ENCODE measurements around the gene ARGLU1. TPM values are rescaled to one million over a fixed set of nuclear protein-coding genes. Genes with fewer than 3 reads are reported as not detected.

The ARGLU1 gene
- total RNA-seq, 1 experiment from 2014 or later, result 115 TPM

DNA sequence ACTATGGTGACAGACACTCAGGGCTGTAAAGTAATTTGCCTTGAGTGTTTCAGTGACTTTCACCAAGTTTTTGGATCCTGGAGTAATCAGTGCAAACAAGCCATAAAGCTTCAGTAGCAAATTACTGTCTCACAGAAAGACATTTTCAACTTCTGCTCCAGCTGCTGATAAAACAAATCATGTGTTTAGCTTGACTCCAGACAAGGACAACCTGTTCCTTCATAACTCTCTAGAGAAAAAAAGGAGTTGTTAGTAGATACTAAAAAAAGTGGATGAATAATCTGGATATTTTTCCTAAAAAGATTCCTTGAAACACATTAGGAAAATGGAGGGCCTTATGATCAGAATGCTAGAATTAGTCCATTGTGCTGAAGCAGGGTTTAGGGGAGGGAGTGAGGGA lies 9.4 kb downstream of the ARGLU1 start:
- H3K27ac Mint-ChIP-seq, result peak overlapping the region; percentile 75
- no peak for TF ChIP-seq ZNF317 (CRISPR knock-in tag; IDR thresholded peaks at IDR 0.05; ENCODE audit: borderline replicate concordance, low read depth)
- TF ChIP-seq, protein P1, sequence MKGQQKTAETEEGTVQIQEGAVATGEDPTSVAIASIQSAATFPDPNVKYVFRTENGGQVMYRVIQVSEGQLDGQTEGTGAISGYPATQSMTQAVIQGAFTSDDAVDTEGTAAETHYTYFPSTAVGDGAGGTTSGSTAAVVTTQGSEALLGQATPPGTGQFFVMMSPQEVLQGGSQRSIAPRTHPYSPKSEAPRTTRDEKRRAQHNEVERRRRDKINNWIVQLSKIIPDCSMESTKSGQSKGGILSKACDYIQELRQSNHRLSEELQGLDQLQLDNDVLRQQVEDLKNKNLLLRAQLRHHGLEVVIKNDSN (CRISPR knock-in tag; IDR thresholded peaks at IDR 0.05), result no peak
- TF ChIP-seq IRF2 (CRISPR knock-in tag; IDR thresholded peaks at IDR 0.05; ENCODE audit: borderline replicate concordance, low read depth), result no peak
- TF ChIP-seq, protein P2, sequence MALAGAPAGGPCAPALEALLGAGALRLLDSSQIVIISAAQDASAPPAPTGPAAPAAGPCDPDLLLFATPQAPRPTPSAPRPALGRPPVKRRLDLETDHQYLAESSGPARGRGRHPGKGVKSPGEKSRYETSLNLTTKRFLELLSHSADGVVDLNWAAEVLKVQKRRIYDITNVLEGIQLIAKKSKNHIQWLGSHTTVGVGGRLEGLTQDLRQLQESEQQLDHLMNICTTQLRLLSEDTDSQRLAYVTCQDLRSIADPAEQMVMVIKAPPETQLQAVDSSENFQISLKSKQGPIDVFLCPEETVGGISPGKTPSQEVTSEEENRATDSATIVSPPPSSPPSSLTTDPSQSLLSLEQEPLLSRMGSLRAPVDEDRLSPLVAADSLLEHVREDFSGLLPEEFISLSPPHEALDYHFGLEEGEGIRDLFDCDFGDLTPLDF (CRISPR knock-in tag; IDR thresholded peaks at IDR 0.05), result no peak
- no peak for TF ChIP-seq FOXJ3 (CRISPR knock-in tag; IDR thresholded peaks at IDR 0.05; ENCODE audit: borderline replicate concordance)
- no peak for TF ChIP-seq ZMAT4 (CRISPR knock-in tag; IDR thresholded peaks at IDR 0.05)
- TF ChIP-seq GTF2I (CRISPR knock-in tag; conservative IDR thresholded peaks at IDR 0.05), result no peak
- no peak for TF ChIP-seq MAX (CRISPR knock-in tag; IDR thresholded peaks at IDR 0.05)
- no peak for TF ChIP-seq PRDM15 (CRISPR knock-in tag; IDR thresholded peaks at IDR 0.05)
- TF ChIP-seq ZNF138 (CRISPR knock-in tag; conservative IDR thresholded peaks at IDR 0.05), result no peak
- TF ChIP-seq, protein P3, sequence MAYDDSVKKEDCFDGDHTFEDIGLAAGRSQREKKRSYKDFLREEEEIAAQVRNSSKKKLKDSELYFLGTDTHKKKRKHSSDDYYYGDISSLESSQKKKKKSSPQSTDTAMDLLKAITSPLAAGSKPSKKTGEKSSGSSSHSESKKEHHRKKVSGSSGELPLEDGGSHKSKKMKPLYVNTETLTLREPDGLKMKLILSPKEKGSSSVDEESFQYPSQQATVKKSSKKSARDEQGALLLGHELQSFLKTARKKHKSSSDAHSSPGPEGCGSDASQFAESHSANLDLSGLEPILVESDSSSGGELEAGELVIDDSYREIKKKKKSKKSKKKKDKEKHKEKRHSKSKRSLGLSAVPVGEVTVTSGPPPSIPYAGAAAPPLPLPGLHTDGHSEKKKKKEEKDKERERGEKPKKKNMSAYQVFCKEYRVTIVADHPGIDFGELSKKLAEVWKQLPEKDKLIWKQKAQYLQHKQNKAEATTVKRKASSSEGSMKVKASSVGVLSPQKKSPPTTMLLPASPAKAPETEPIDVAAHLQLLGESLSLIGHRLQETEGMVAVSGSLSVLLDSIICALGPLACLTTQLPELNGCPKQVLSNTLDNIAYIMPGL (CRISPR knock-in tag; IDR thresholded peaks at IDR 0.05), result no peak
- no peak for TF ChIP-seq SMAD3 (CRISPR knock-in tag; IDR thresholded peaks at IDR 0.05; ENCODE audit: borderline replicate concordance)
- TF ChIP-seq ETV6 (CRISPR knock-in tag; IDR thresholded peaks at IDR 0.05), result no peak
- TF ChIP-seq, protein P4, sequence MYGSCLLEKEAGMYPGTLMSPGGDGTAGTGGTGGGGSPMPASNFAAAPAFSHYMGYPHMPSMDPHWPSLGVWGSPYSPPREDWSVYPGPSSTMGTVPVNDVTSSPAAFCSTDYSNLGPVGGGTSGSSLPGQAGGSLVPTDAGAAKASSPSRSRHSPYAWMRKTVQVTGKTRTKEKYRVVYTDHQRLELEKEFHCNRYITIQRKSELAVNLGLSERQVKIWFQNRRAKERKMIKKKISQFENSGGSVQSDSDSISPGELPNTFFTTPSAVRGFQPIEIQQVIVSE (CRISPR knock-in tag; IDR thresholded peaks at IDR 0.05; ENCODE audit: borderline replicate concordance), result no peak
- no peak overlapping the region for H3K4me3 Mint-ChIP-seq
- ChIA-PET POLR2A (no interaction called here), CTCF (no interaction called here)
- peaks cover 30% of the 10 kb centered on the region for H3K4me1 Mint-ChIP-seq
- no peaks in the 10 kb centered on the region for H3K27me3 Mint-ChIP-seq (ENCODE audit: low read depth)
- H3K9me3 Mint-ChIP-seq, result no peaks in the 10 kb centered on the region
- DNase-seq (ENCODE audit: low spot score) (no peak), ATAC-seq (no peak)
- peaks cover 62% of the 10 kb centered on the region for H3K36me3 Mint-ChIP-seq

GRCh38 chr13:106555631-106556328 lies 12.2 kb downstream of the ARGLU1 start:
- Mint-ChIP-seq H3K4me3 (no peak overlapping the region), H3K9me3 (no peaks in the 10 kb centered on the region), H3K36me3 (peaks cover 85% of the 10 kb centered on the region), H3K27me3 (ENCODE audit: low read depth) (no peaks in the 10 kb centered on the region), H3K4me1 (peaks cover 10% of the 10 kb centered on the region), H3K27ac (0 out of 2 replicates have a peak overlapping the region, but pooled peaks have one; percentile 48)
- CTCF ChIA-PET, result no interaction called here
- ATAC-seq (no peak), DNase-seq (ENCODE audit: low spot score) (no peak)
- POLR2A ChIA-PET, result no interaction called here
- TF ChIP-seq ZNF281 (CRISPR knock-in tag; IDR thresholded peaks at IDR 0.05) (no peak), ZNF396 (CRISPR knock-in tag; IDR thresholded peaks at IDR 0.05; ENCODE audit: borderline replicate concordance) (no peak), JUN (CRISPR knock-in tag; IDR thresholded peaks at IDR 0.05) (no peak), CTCF (IDR thresholded peaks at IDR 0.05) (no peak), MAX (CRISPR knock-in tag; IDR thresholded peaks at IDR 0.05) (no peak), NR2C2 (CRISPR knock-in tag; IDR thresholded peaks at IDR 0.05) (no peak)

Measured in WTC11 (cell line).